GM19452 (cell line): ENCODE measurements around the gene APBA1.

ENCODE experiments used
- ATAC-seq: cut with Tn5 transposase; IDR thresholded peaks from one replicate; pipeline ENCODE4 v1.9.1; 2021; ENCODE audit not compliant: unreplicated experiment

APBA1 gene

GRCh38 chr9:69483886-69484422, 188.2 kb downstream of the APBA1 start:
- no peak for ATAC-seq

- ATAC-seq: no peak
These were observed 195.4 kb downstream of the APBA1 start for GRCh38 chr9:69476797-69477196.

- ATAC-seq: no peak
These were observed 196.2 kb downstream of the APBA1 start for GRCh38 chr9:69476016-69476415.

GRCh38 chr9:69474821-69475220, 197.3 kb downstream of the APBA1 start:
- ATAC-seq: no peak

- ATAC-seq: no peak
These were observed 200.0 kb downstream of the APBA1 start for GRCh38 chr9:69472101-69472620.

GRCh38 chr9:69471433-69471832, 200.7 kb downstream of the APBA1 start:
- ATAC-seq: no peak

- ATAC-seq: no peak
These were observed 201.8 kb downstream of the APBA1 start for GRCh38 chr9:69470186-69470977.

GRCh38 chr9:69469136-69469535, 203.0 kb downstream of the APBA1 start:
- no peak for ATAC-seq

- no peak for ATAC-seq
These were observed 203.8 kb downstream of the APBA1 start for GRCh38 chr9:69468380-69468779.

GRCh38 chr9:69466151-69466550, 206.0 kb downstream of the APBA1 start:
- no peak for ATAC-seq

GRCh38 chr9:69465473-69465872, 206.7 kb downstream of the APBA1 start:
- ATAC-seq: no peak

GRCh38 chr9:69463497-69464068, 208.6 kb downstream of the APBA1 start:
- ATAC-seq: no peak

- no peak for ATAC-seq
These were observed 209.8 kb downstream of the APBA1 start for GRCh38 chr9:69462394-69462793.

GRCh38 chr9:69461103-69461887, 210.9 kb downstream of the APBA1 start:
- ATAC-seq: no peak

- no peak for ATAC-seq
These were observed 212.2 kb downstream of the APBA1 start for GRCh38 chr9:69460012-69460411.

GRCh38 chr9:69458176-69458575, 214.0 kb downstream of the APBA1 start:
- no peak for ATAC-seq

GRCh38 chr9:69456201-69456600, 216.0 kb downstream of the APBA1 start:
- no peak for ATAC-seq

GRCh38 chr9:69455311-69455710, 216.9 kb downstream of the APBA1 start:
- no peak for ATAC-seq

- ATAC-seq: no peak
These were observed 217.8 kb downstream of the APBA1 start for GRCh38 chr9:69454321-69454720.

GRCh38 chr9:69453746-69454145, 218.4 kb downstream of the APBA1 start:
- ATAC-seq: no peak

- ATAC-seq: no peak
These were observed 219.9 kb downstream of the APBA1 start for GRCh38 chr9:69452110-69452782.
